Measurements from ENCODE around the gene ODAM.
"Not testable (repeated sequence)": the region's sequence is repeated elsewhere in the genome, so short reads cannot be mapped to it uniquely, and the experiment has no call there.

ODAM gene

GRCh38 chr4:70225824-70226223, 30.3 kb downstream of the ODAM start, which contains the start of gene FDCSP:
FDCSP (plus strand) TSS chr4:70226124; CDS start chr4:70231195, 5,071 bp downstream.
- no peak for FAIRE-seq

GRCh38 chr4:70236125-70236524, 40.6 kb downstream of the ODAM start:
- no peak for FAIRE-seq

- no peak for FAIRE-seq
Observed at GRCh38 chr4:70239131-70239883, 43.8 kb downstream of the ODAM start.

GRCh38 chr4:70239884-70240591, 44.5 kb downstream of the ODAM start:
- no peak for FAIRE-seq

- FAIRE-seq, result not testable (repeated sequence)
Observed at GRCh38 chr4:70242297-70242696, 46.8 kb downstream of the ODAM start, which contains the start of gene CSN3. CSN3 (plus strand) TSS chr4:70242597; CDS start chr4:70244820, 2,223 bp downstream.

- no peak for FAIRE-seq
Observed at GRCh38 chr4:70243091-70243490, 47.6 kb downstream of the ODAM start.

- no peak for FAIRE-seq
Observed at GRCh38 chr4:70251250-70251944, 55.9 kb downstream of the ODAM start.

GRCh38 chr4:70251945-70252277, 56.4 kb downstream of the ODAM start:
- no peak for FAIRE-seq

Measured in TTC549 (cell line).